Kidney epithelial cell (primary cell): ENCODE data around the gene ETV6. TPM values are rescaled to one million over a fixed set of nuclear protein-coding genes. Genes with fewer than 3 reads are reported as not detected.

Source experiments
- DNase-seq: peaks from one replicate; pipeline ENCODE4 v3.0.0-alpha.2; 2010; ENCODE audit warnings: low read depth
- H3K27me3 ChIP-seq: 2 replicates; pipeline ENCODE4 v1.6.0; 2011; ENCODE audit warnings: low read length; ENCODE audit not compliant: control insufficient read depth, insufficient read depth
- H3K36me3 ChIP-seq: 2 replicates; pipeline ENCODE4 v1.5.1; 2011; ENCODE audit warnings: low read length; ENCODE audit not compliant: control insufficient read depth, insufficient read depth
- H3K4me3 ChIP-seq: 2 replicates; pipeline ENCODE4 v1.5.1; 2011; ENCODE audit warnings: low read depth, mild to moderate bottlenecking, control low read depth, low read length
- total RNA-seq: library from RNA; depleted of rRNA; stranded (reverse); fragments of >200 nt; gene quantifications from 2 replicates; pipeline ENCODE4 v1.2.3, GENCODE V29; 2015
- TF ChIP-seq, protein P1 (sequence below): IDR thresholded peaks from 2 replicates; pipeline ENCODE4 v1.5.1; 2011; ENCODE audit warnings: mild to moderate bottlenecking, moderate library complexity, low read length, control low read depth, inconsistent platforms; ENCODE audit not compliant: insufficient read depth, poor library complexity, severe bottlenecking

ETV6 gene
- total RNA-seq, 1 donor from 2014 or later = 17.6 TPM

- no peak overlapping the region for H3K4me3 ChIP-seq
- TF ChIP-seq, protein P1, sequence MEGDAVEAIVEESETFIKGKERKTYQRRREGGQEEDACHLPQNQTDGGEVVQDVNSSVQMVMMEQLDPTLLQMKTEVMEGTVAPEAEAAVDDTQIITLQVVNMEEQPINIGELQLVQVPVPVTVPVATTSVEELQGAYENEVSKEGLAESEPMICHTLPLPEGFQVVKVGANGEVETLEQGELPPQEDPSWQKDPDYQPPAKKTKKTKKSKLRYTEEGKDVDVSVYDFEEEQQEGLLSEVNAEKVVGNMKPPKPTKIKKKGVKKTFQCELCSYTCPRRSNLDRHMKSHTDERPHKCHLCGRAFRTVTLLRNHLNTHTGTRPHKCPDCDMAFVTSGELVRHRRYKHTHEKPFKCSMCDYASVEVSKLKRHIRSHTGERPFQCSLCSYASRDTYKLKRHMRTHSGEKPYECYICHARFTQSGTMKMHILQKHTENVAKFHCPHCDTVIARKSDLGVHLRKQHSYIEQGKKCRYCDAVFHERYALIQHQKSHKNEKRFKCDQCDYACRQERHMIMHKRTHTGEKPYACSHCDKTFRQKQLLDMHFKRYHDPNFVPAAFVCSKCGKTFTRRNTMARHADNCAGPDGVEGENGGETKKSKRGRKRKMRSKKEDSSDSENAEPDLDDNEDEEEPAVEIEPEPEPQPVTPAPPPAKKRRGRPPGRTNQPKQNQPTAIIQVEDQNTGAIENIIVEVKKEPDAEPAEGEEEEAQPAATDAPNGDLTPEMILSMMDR = no peak
- peak; percentile 67 for DNase-seq
- H3K27me3 ChIP-seq = no peaks in the 10 kb centered on the region
- peaks cover 3% of the 10 kb centered on the region for H3K36me3 ChIP-seq
These were observed 172.8 kb downstream of the ETV6 start for GRCh38 chr12:11822081-11822834.

DNA sequence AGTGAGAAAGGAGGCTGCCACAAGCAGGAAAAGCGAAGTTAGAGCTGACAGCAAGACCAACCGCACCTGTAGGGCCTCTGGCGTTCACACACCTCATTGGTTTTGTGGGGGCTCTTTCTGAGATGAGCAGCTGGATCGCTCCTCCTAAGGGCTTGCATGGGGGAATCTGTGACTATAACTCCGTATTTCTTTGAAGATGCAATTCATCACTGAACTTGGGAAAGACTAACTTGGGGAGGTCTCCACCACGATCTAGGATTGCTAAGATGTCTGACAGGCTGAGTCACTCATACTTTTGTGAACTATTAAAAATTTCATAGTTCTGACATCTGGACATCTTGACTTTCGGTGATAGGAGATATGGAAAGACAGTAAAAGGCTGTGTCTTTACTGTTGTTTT lies 173.6 kb downstream of the ETV6 start:
- Histone ChIP-seq H3K27me3 (no peaks in the 10 kb centered on the region), H3K36me3 (peaks cover 3% of the 10 kb centered on the region), H3K4me3 (no peak overlapping the region)
- no peak for DNase-seq
- TF ChIP-seq, protein P1 = no peak

DNA sequence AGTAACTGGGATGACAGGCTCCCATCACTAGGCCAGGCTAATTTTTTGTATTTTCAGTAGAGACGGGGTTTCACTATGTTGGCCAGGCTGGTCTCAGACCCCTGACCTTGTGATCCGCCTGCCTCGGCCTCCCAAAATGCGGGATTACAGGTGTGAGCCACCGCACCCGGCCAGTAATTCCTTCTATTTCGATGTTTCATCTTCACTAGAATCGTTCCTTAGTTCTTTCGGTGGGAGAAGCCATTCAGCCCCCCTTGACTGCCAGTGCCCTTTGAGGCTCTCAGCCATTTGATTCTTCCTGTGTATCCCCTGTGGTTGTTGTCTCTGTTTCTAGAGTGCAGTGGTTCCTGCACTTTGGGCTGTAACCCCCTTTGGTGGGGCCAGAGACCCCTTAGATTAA lies 174.1 kb downstream of the ETV6 start:
- DNase-seq = no peak
- Histone ChIP-seq H3K36me3 (peaks cover 3% of the 10 kb centered on the region), H3K27me3 (no peaks in the 10 kb centered on the region), H3K4me3 (no peak overlapping the region)
- TF ChIP-seq, protein P1 = no peak

GRCh38 chr12:11824069-11824468 lies 174.6 kb downstream of the ETV6 start:
- no peak for DNase-seq
- Histone ChIP-seq H3K36me3 (peaks cover 1% of the 10 kb centered on the region), H3K4me3 (no peak overlapping the region), H3K27me3 (no peaks in the 10 kb centered on the region)
- TF ChIP-seq, protein P1 = no peak

DNA sequence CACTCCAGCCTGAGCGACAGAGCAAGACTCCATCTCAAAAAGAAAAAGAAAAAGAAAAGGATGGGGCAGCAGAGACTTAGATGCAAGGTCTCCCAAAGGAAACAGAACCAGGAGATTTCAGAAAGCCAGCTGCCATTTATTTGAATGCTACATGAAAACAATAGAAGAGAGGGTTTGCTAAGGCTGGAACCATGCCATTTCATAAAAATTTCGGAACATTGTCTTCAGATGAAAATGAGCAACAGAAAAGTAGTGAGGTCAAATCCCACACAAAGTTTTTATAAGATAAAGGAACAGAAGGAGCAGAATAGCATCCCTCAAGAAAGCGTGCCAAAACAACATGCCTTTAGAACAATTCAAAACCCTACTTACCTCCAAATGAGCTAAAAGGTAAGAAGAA lies 175.3 kb downstream of the ETV6 start:
- TF ChIP-seq, protein P1 = no peak
- peaks cover 1% of the 10 kb centered on the region for H3K36me3 ChIP-seq
- DNase-seq = no peak

GRCh38 chr12:11825278-11825677 lies 175.8 kb downstream of the ETV6 start:
- TF ChIP-seq, protein P1 = no peak
- no peaks in the 10 kb centered on the region for H3K27me3 ChIP-seq
- DNase-seq = no peak
- no peak overlapping the region for H3K4me3 ChIP-seq
- peaks cover 1% of the 10 kb centered on the region for H3K36me3 ChIP-seq

More for the DNA sequence above, 175.3 kb downstream of the ETV6 start:
- no peaks in the 10 kb centered on the region for H3K27me3 ChIP-seq
- no peak overlapping the region for H3K4me3 ChIP-seq
